Activated naive CD8-positive, alpha-beta T cell treated with anti-CD3 and anti-CD28 coated beads, Interleukin-2, amount 10 ng/mL, durations not matched to agents 7 days and 5 days (primary cell): ENCODE data around the gene RALGAPA2. TPM values are rescaled to one million over a fixed set of nuclear protein-coding genes. Genes with fewer than 3 reads are reported as not detected.
A peak's percentile ranks its signal among the peaks of the same experiment; 100 is the strongest.

Experiments
- ATAC-seq: fragments of 150-1000 bp; cut with Tn5 transposase; one replicate; pipeline ENCODE4 v1.10.0; 2021; ENCODE audit warnings: low read depth, moderate library complexity
- POLR2A ChIA-PET: fragments of 350-600 bp; sonication (Branson Sonifier 250); formaldehyde crosslinking; loops from one replicate; lab custom pipeline; 2021; ENCODE audit warnings: antibody characterized with exemption; lab: Charles Lee
- DNase-seq: peaks from one replicate; pipeline ENCODE4 v3.0.0; 2021
- H3K27ac Mint-ChIP-seq: one replicate; pipeline ENCODE4 v1.8.0; 2022; ENCODE audit warnings: mild to moderate bottlenecking, mixed read lengths
- H3K27me3 Mint-ChIP-seq: one replicate; pipeline ENCODE4 v1.8.0; 2022; ENCODE audit warnings: mild to moderate bottlenecking, moderate library complexity, mixed read lengths
- H3K36me3 Mint-ChIP-seq: one replicate; pipeline ENCODE4 v1.8.0; 2021; ENCODE audit warnings: mild to moderate bottlenecking, mixed read lengths
- H3K4me1 Mint-ChIP-seq: one replicate; pipeline ENCODE4 v1.8.0; 2021; ENCODE audit warnings: mixed read lengths
- H3K4me3 Mint-ChIP-seq: one replicate; pipeline ENCODE4 v1.8.0; 2022; ENCODE audit warnings: mild to moderate bottlenecking, moderate library complexity, mixed read lengths
- H3K9me3 Mint-ChIP-seq: one replicate; pipeline ENCODE4 v1.8.0; 2021; ENCODE audit warnings: mixed read lengths
- total RNA-seq, 2 experiments: library from RNA; stranded (reverse); gene quantifications; one replicate each; pipeline ENCODE4 v1.2.3, GENCODE V29; 2021

RALGAPA2 gene
- total RNA-seq, 2 experiments from 2014 or later, result 25.1 to 28.6 TPM

- Mint-ChIP-seq H3K4me3 (no peak overlapping the region), H3K4me1 (peaks cover 5% of the 10 kb centered on the region), H3K27me3 (no peaks in the 10 kb centered on the region), H3K36me3 (no peaks in the 10 kb centered on the region), H3K27ac (no peak overlapping the region), H3K9me3 (no peaks in the 10 kb centered on the region)
- ATAC-seq (no peak), DNase-seq (no peak)
- POLR2A ChIA-PET, result no interaction called here
These were observed 21.6 kb downstream of the RALGAPA2 start for GRCh38 chr20:20690676-20691476.

GRCh38 chr20:20687319-20687718 lies 25.1 kb downstream of the RALGAPA2 start:
- ATAC-seq, result no peak
- Mint-ChIP-seq H3K36me3 (peaks cover 4% of the 10 kb centered on the region), H3K4me1 (peaks cover 23% of the 10 kb centered on the region), H3K9me3 (no peaks in the 10 kb centered on the region), H3K27ac (no peak overlapping the region), H3K27me3 (no peaks in the 10 kb centered on the region), H3K4me3 (no peak overlapping the region)
- no peak for DNase-seq
- POLR2A ChIA-PET, result no interaction called here

- DNase-seq (no peak), ATAC-seq (no peak)
- H3K36me3 Mint-ChIP-seq, result peaks cover 4% of the 10 kb centered on the region
- no peaks in the 10 kb centered on the region for H3K9me3 Mint-ChIP-seq
- no peak overlapping the region for H3K27ac Mint-ChIP-seq
- H3K4me1 Mint-ChIP-seq, result peaks cover 29% of the 10 kb centered on the region
- no peaks in the 10 kb centered on the region for H3K27me3 Mint-ChIP-seq
- POLR2A ChIA-PET, result no interaction called here
- no peak overlapping the region for H3K4me3 Mint-ChIP-seq
These were observed 26.8 kb downstream of the RALGAPA2 start for GRCh38 chr20:20685635-20686034.

GRCh38 chr20:20683481-20684321 lies 28.7 kb downstream of the RALGAPA2 start:
- H3K4me3 Mint-ChIP-seq, result no peak overlapping the region
- peak overlapping the region; percentile 4 for H3K27ac Mint-ChIP-seq
- ATAC-seq (no peak), DNase-seq (no peak)
- peaks cover 11% of the 10 kb centered on the region for H3K36me3 Mint-ChIP-seq
- peaks cover 29% of the 10 kb centered on the region for H3K4me1 Mint-ChIP-seq
- H3K27me3 Mint-ChIP-seq, result no peaks in the 10 kb centered on the region
- H3K9me3 Mint-ChIP-seq, result no peaks in the 10 kb centered on the region
- POLR2A ChIA-PET, result no interaction called here

GRCh38 chr20:20683020-20683419 lies 29.4 kb downstream of the RALGAPA2 start:
- Mint-ChIP-seq H3K27ac (no peak overlapping the region), H3K27me3 (no peaks in the 10 kb centered on the region), H3K4me1 (peaks cover 26% of the 10 kb centered on the region), H3K36me3 (peaks cover 17% of the 10 kb centered on the region), H3K4me3 (no peak overlapping the region), H3K9me3 (no peaks in the 10 kb centered on the region)
- POLR2A ChIA-PET, result no interaction called here
- ATAC-seq (no peak), DNase-seq (no peak)

GRCh38 chr20:20680991-20681508 lies 31.4 kb downstream of the RALGAPA2 start:
- POLR2A ChIA-PET, result interaction anchor here (1.4 kb wide), 1 partner anchor 31 kb away, joined by 3 read pairs; the partner anchor contains the start of gene RALGAPA2
- no peak for ATAC-seq
- Mint-ChIP-seq H3K36me3 (peaks cover 21% of the 10 kb centered on the region), H3K27ac (peak overlapping the region; percentile 13), H3K4me3 (no peak overlapping the region), H3K4me1 (peaks cover 28% of the 10 kb centered on the region), H3K27me3 (no peaks in the 10 kb centered on the region), H3K9me3 (no peaks in the 10 kb centered on the region)
- DNase-seq, result no peak

GRCh38 chr20:20679316-20679715 lies 33.1 kb downstream of the RALGAPA2 start:
- no peaks in the 10 kb centered on the region for H3K9me3 Mint-ChIP-seq
- H3K4me1 Mint-ChIP-seq, result peaks cover 18% of the 10 kb centered on the region
- DNase-seq (no peak), ATAC-seq (no peak)
- H3K36me3 Mint-ChIP-seq, result peaks cover 19% of the 10 kb centered on the region
- H3K4me3 Mint-ChIP-seq, result no peak overlapping the region
- H3K27me3 Mint-ChIP-seq, result no peaks in the 10 kb centered on the region
- H3K27ac Mint-ChIP-seq, result no peak overlapping the region
- POLR2A ChIA-PET, result no interaction called here

- H3K4me1 Mint-ChIP-seq, result peaks cover 10% of the 10 kb centered on the region
- peaks cover 22% of the 10 kb centered on the region for H3K36me3 Mint-ChIP-seq
- no peaks in the 10 kb centered on the region for H3K9me3 Mint-ChIP-seq
- no peak overlapping the region for H3K4me3 Mint-ChIP-seq
- DNase-seq (no peak), ATAC-seq (no peak)
- POLR2A ChIA-PET, result no interaction called here
- H3K27ac Mint-ChIP-seq, result no peak overlapping the region
- H3K27me3 Mint-ChIP-seq, result no peaks in the 10 kb centered on the region
These were observed 35.3 kb downstream of the RALGAPA2 start for GRCh38 chr20:20677186-20677585.

- ATAC-seq, result peak; percentile 84
- peak overlapping the region; percentile 43 for H3K4me3 Mint-ChIP-seq
- H3K27ac Mint-ChIP-seq, result no peak overlapping the region
These were observed 43.8 kb downstream of the RALGAPA2 start for GRCh38 chr20:20668639-20669038.

GRCh38 chr20:20666359-20666758 lies 46.1 kb downstream of the RALGAPA2 start:
- Mint-ChIP-seq H3K9me3 (no peaks in the 10 kb centered on the region), H3K4me1 (peaks cover 17% of the 10 kb centered on the region), H3K27me3 (no peaks in the 10 kb centered on the region), H3K36me3 (peaks cover 3% of the 10 kb centered on the region), H3K27ac (no peak overlapping the region), H3K4me3 (no peak overlapping the region)
- DNase-seq, result no peak
- no peak for ATAC-seq
- POLR2A ChIA-PET, result no interaction called here

More at GRCh38 chr20:20668639-20669038, 43.8 kb downstream of the RALGAPA2 start:
- POLR2A ChIA-PET, result interaction anchor here (1.2 kb wide), 1 partner anchor 44 kb away, joined by 3 read pairs; the partner anchor contains the start of gene RALGAPA2
- Mint-ChIP-seq H3K4me1 (peaks cover 17% of the 10 kb centered on the region), H3K36me3 (peaks cover 9% of the 10 kb centered on the region), H3K9me3 (no peaks in the 10 kb centered on the region), H3K27me3 (no peaks in the 10 kb centered on the region)
- no peak for DNase-seq

GRCh38 chr20:20665606-20666332 lies 46.7 kb downstream of the RALGAPA2 start:
- Mint-ChIP-seq H3K4me1 (peaks cover 17% of the 10 kb centered on the region), H3K27ac (no peak overlapping the region), H3K4me3 (no peak overlapping the region), H3K27me3 (no peaks in the 10 kb centered on the region), H3K9me3 (no peaks in the 10 kb centered on the region), H3K36me3 (peaks cover 1% of the 10 kb centered on the region)
- POLR2A ChIA-PET, result no interaction called here
- ATAC-seq (no peak), DNase-seq (no peak)

GRCh38 chr20:20664795-20665589 lies 47.5 kb downstream of the RALGAPA2 start:
- H3K4me3 Mint-ChIP-seq, result no peak overlapping the region
- H3K36me3 Mint-ChIP-seq, result peaks cover 1% of the 10 kb centered on the region
- no peaks in the 10 kb centered on the region for H3K27me3 Mint-ChIP-seq
- ATAC-seq (peak; percentile 70), DNase-seq (no peak)
- POLR2A ChIA-PET, result no interaction called here
- no peak overlapping the region for H3K27ac Mint-ChIP-seq
- peaks cover 17% of the 10 kb centered on the region for H3K4me1 Mint-ChIP-seq
- no peaks in the 10 kb centered on the region for H3K9me3 Mint-ChIP-seq
